ENCODE results near the gene LYRM7.

DNA sequence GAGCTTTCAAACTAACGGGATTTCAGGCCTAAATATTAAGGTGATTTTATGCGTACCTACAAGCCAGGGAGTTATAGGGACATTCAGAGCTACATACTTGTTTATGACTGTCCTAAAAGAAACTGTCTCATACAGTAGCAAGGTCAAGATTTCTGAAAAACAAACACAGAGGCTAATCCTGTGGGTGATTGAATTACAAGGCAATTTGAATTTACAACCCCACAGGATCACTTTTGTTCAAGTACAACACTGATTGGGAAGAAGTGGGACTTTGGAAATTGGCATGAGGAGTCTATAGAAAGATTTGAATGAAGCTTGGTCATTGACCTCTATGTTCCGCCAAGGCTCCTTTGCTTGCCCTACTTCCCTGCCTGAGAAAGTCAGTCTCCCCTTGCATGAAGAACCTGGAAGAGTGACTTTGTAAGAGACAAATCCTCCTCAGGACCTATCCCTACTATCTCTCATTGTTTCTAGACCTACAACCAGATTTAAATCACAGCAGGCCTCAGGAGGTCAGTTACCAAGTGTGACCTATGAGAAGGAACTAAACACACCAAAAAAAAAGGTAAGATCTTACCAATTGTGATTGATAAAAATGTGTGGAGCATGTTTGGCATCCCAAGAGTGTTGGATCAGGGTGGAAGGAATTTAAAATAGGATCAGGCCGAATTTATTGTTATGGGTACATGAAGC is 54.7 kb downstream of the LYRM7 start:
- TF ChIP-seq, protein P1, sequence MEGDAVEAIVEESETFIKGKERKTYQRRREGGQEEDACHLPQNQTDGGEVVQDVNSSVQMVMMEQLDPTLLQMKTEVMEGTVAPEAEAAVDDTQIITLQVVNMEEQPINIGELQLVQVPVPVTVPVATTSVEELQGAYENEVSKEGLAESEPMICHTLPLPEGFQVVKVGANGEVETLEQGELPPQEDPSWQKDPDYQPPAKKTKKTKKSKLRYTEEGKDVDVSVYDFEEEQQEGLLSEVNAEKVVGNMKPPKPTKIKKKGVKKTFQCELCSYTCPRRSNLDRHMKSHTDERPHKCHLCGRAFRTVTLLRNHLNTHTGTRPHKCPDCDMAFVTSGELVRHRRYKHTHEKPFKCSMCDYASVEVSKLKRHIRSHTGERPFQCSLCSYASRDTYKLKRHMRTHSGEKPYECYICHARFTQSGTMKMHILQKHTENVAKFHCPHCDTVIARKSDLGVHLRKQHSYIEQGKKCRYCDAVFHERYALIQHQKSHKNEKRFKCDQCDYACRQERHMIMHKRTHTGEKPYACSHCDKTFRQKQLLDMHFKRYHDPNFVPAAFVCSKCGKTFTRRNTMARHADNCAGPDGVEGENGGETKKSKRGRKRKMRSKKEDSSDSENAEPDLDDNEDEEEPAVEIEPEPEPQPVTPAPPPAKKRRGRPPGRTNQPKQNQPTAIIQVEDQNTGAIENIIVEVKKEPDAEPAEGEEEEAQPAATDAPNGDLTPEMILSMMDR (tag by site-specific recombination; IDR thresholded peaks at IDR 0.05): no peak
- TF ChIP-seq MZF1 (tag by site-specific recombination; IDR thresholded peaks at IDR 0.05; ENCODE audit: borderline replicate concordance) (no peak), ZNF146 (tag by site-specific recombination; IDR thresholded peaks at IDR 0.05) (no peak), ZNF302 (tag by site-specific recombination; IDR thresholded peaks at IDR 0.05; ENCODE audit: low read depth) (no peak), TCF7L2 (IDR thresholded peaks at IDR 0.05; ENCODE audit: borderline replicate concordance, low read depth, low read length) (no peak), MYNN (tag by site-specific recombination; IDR thresholded peaks at IDR 0.05; ENCODE audit: borderline replicate concordance) (no peak), ZNF560 (tag by site-specific recombination; IDR thresholded peaks at IDR 0.05; ENCODE audit: borderline replicate concordance) (no peak), ZNF660 (tag by site-specific recombination; IDR thresholded peaks at IDR 0.05) (no peak), ZNF510 (tag by site-specific recombination; IDR thresholded peaks at IDR 0.05; ENCODE audit: insufficient replicate concordance) (no peak), ZXDB (tag by site-specific recombination; IDR thresholded peaks at IDR 0.05) (no peak)
- TF ChIP-seq, protein P2, sequence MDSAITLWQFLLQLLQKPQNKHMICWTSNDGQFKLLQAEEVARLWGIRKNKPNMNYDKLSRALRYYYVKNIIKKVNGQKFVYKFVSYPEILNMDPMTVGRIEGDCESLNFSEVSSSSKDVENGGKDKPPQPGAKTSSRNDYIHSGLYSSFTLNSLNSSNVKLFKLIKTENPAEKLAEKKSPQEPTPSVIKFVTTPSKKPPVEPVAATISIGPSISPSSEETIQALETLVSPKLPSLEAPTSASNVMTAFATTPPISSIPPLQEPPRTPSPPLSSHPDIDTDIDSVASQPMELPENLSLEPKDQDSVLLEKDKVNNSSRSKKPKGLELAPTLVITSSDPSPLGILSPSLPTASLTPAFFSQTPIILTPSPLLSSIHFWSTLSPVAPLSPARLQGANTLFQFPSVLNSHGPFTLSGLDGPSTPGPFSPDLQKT (IDR thresholded peaks at IDR 0.05; ENCODE audit: borderline replicate concordance, low read depth, low read length): no peak
- TF ChIP-seq, protein P3, sequence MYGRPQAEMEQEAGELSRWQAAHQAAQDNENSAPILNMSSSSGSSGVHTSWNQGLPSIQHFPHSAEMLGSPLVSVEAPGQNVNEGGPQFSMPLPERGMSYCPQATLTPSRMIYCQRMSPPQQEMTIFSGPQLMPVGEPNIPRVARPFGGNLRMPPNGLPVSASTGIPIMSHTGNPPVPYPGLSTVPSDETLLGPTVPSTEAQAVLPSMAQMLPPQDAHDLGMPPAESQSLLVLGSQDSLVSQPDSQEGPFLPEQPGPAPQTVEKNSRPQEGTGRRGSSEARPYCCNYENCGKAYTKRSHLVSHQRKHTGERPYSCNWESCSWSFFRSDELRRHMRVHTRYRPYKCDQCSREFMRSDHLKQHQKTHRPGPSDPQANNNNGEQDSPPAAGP (tag by site-specific recombination; IDR thresholded peaks at IDR 0.05): no peak
- TF ChIP-seq, protein P4, sequence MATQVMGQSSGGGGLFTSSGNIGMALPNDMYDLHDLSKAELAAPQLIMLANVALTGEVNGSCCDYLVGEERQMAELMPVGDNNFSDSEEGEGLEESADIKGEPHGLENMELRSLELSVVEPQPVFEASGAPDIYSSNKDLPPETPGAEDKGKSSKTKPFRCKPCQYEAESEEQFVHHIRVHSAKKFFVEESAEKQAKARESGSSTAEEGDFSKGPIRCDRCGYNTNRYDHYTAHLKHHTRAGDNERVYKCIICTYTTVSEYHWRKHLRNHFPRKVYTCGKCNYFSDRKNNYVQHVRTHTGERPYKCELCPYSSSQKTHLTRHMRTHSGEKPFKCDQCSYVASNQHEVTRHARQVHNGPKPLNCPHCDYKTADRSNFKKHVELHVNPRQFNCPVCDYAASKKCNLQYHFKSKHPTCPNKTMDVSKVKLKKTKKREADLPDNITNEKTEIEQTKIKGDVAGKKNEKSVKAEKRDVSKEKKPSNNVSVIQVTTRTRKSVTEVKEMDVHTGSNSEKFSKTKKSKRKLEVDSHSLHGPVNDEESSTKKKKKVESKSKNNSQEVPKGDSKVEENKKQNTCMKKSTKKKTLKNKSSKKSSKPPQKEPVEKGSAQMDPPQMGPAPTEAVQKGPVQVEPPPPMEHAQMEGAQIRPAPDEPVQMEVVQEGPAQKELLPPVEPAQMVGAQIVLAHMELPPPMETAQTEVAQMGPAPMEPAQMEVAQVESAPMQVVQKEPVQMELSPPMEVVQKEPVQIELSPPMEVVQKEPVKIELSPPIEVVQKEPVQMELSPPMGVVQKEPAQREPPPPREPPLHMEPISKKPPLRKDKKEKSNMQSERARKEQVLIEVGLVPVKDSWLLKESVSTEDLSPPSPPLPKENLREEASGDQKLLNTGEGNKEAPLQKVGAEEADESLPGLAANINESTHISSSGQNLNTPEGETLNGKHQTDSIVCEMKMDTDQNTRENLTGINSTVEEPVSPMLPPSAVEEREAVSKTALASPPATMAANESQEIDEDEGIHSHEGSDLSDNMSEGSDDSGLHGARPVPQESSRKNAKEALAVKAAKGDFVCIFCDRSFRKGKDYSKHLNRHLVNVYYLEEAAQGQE (tag by site-specific recombination; IDR thresholded peaks at IDR 0.05): no peak
